WTC11 (cell line): Measurements from ENCODE around the gene ZMYND8. TPM values are rescaled to one million over a fixed set of nuclear protein-coding genes. Genes with fewer than 3 reads are reported as not detected.

ENCODE experiments used
- ATAC-seq: fragments of 200-7000 bp; cut with Tn5 transposase; 2 replicates; pipeline ENCODE4 v1.10.0; 2021; ENCODE audit warnings: mild to moderate bottlenecking, moderate library complexity
- CTCF ChIA-PET: fragments of 300-600 bp; sonication (Branson Sonifier 250); formaldehyde crosslinking; loops from one replicate; lab custom pipeline; 2021; ENCODE audit warnings: antibody characterized with exemption; lab: Charles Lee
- POLR2A ChIA-PET: fragments of 350-600 bp; sonication (Branson Sonifier 250); formaldehyde crosslinking; loops from one replicate; lab custom pipeline; 2021; ENCODE audit warnings: antibody characterized with exemption; lab: Charles Lee
- DNase-seq: peaks from one replicate; pipeline ENCODE4 v3.0.0; 2021; ENCODE audit warnings: low spot score
- H3K27ac Mint-ChIP-seq: 2 replicates; pipeline ENCODE4 v1.8.0; 2021; ENCODE audit warnings: mixed read lengths
- H3K27me3 Mint-ChIP-seq: 2 replicates; pipeline ENCODE4 v1.8.0; 2021; ENCODE audit warnings: low read depth, mild to moderate bottlenecking, moderate library complexity, mixed read lengths
- H3K36me3 Mint-ChIP-seq: 2 replicates; pipeline ENCODE4 v1.8.0; 2021; ENCODE audit warnings: mixed read lengths
- H3K4me1 Mint-ChIP-seq: 2 replicates; pipeline ENCODE4 v1.8.0; 2022; ENCODE audit warnings: mixed read lengths
- H3K4me3 Mint-ChIP-seq: 2 replicates; pipeline ENCODE4 v1.8.0; 2021; ENCODE audit warnings: mild to moderate bottlenecking, moderate library complexity, mixed read lengths
- H3K9me3 Mint-ChIP-seq: 2 replicates; pipeline ENCODE4 v1.8.0; 2021; ENCODE audit warnings: mixed read lengths
- AR ChIP-seq: fragments of 250-450 bp; sonication (Bioruptor Pico); IDR thresholded peaks from 2 replicates; pipeline ENCODE4 v1.9.0; 2021; ENCODE audit warnings: mild to moderate bottlenecking
- CBFB ChIP-seq: sonication (generic); formaldehyde crosslinking; IDR thresholded peaks from 2 replicates; pipeline ENCODE4 v1.8.1; 2022; ENCODE audit warnings: mild to moderate bottlenecking, low read depth, missing genetic modification reagents
- CREM ChIP-seq: sonication (generic); formaldehyde crosslinking; IDR thresholded peaks from 2 replicates; pipeline ENCODE4 v1.8.1; 2022; ENCODE audit warnings: mild to moderate bottlenecking, missing genetic modification reagents, moderate library complexity
- CTCF ChIP-seq: fragments of 200-600 bp; IDR thresholded peaks from 2 replicates; pipeline ENCODE4 v1.8.0; 2022; ENCODE audit warnings: antibody characterized with exemption
- ESRRA ChIP-seq: sonication (generic); formaldehyde crosslinking; IDR thresholded peaks from 2 replicates; pipeline ENCODE4 v1.8.1; 2022; ENCODE audit warnings: mild to moderate bottlenecking, missing genetic modification reagents, borderline replicate concordance
- FOXP1 ChIP-seq: sonication (generic); formaldehyde crosslinking; IDR thresholded peaks from 2 replicates; pipeline ENCODE4 v1.8.0; 2022; ENCODE audit warnings: missing genetic modification reagents, mild to moderate bottlenecking, moderate library complexity, borderline replicate concordance
- HMGA2 ChIP-seq: fragments of 250-450 bp; sonication (Bioruptor Pico); IDR thresholded peaks from 2 replicates; pipeline ENCODE4 v1.4.0; 2021; ENCODE audit warnings: mild to moderate bottlenecking, moderate library complexity
- JUN ChIP-seq: sonication (generic); formaldehyde crosslinking; IDR thresholded peaks from 2 replicates; pipeline ENCODE4 v1.8.0; 2023; ENCODE audit warnings: mild to moderate bottlenecking, missing genetic modification reagents
- SMAD3 ChIP-seq: sonication (generic); formaldehyde crosslinking; IDR thresholded peaks from 2 replicates; pipeline ENCODE4 v1.8.0; 2022; ENCODE audit warnings: missing genetic modification reagents, mild to moderate bottlenecking, borderline replicate concordance
- USF1 ChIP-seq: sonication (generic); formaldehyde crosslinking; IDR thresholded peaks from 2 replicates; pipeline ENCODE4 v1.8.0; 2022; ENCODE audit warnings: mild to moderate bottlenecking, missing genetic modification reagents
- USF2 ChIP-seq: sonication (generic); formaldehyde crosslinking; IDR thresholded peaks from 2 replicates; pipeline ENCODE4 v1.8.1; 2023; ENCODE audit warnings: mild to moderate bottlenecking, missing genetic modification reagents, moderate library complexity
- ZBTB21 ChIP-seq: sonication (generic); formaldehyde crosslinking; IDR thresholded peaks from 2 replicates; pipeline ENCODE4 v1.8.1; 2023; ENCODE audit warnings: mild to moderate bottlenecking, missing genetic modification reagents, borderline replicate concordance
- ZNF425 ChIP-seq: fragments of 250-450 bp; sonication (Bioruptor Pico); conservative IDR thresholded peaks from 2 replicates; pipeline ENCODE4 v1.9.0; 2021; ENCODE audit warnings: mild to moderate bottlenecking
- ZNF512 ChIP-seq: sonication (generic); formaldehyde crosslinking; IDR thresholded peaks from 2 replicates; pipeline ENCODE4 v1.8.1; 2022; ENCODE audit warnings: missing genetic modification reagents, borderline replicate concordance
- ZNF671 ChIP-seq: fragments of 250-450 bp; sonication (Bioruptor Pico); IDR thresholded peaks from 2 replicates; pipeline ENCODE4 v1.8.0; 2021; ENCODE audit warnings: mild to moderate bottlenecking
- total RNA-seq: library from RNA; stranded (reverse); gene quantifications from 3 replicates; pipeline ENCODE4 v1.2.3, GENCODE V29; 2021

ZMYND8 gene
- total RNA-seq, 1 experiment from 2014 or later, result 114 TPM

GRCh38 chr20:47392015-47392720 lies 35.7 kb upstream of the ZMYND8 start:
- DNase-seq, result no peak
- no peaks in the 10 kb centered on the region for H3K36me3 Mint-ChIP-seq
- ChIA-PET POLR2A (interaction anchor here (0.5 to 1.1 kb wide), 2 partner anchors 9 to 110 kb away, joined by 4 to 5 read pairs; partner anchors contain the start of gene NCOA3), CTCF (interaction anchor here (1.1 to 2.1 kb wide), 3 partner anchors 8 to 228 kb away, joined by 3 to 13 read pairs (median 6); no protein-coding TSS in a partner anchor)
- 0 out of 2 replicates have a peak, but pooled peaks cover 3% of the 10 kb centered on the region for H3K4me1 Mint-ChIP-seq
- no peak overlapping the region for H3K4me3 Mint-ChIP-seq
- peaks cover 26% of the 10 kb centered on the region for H3K9me3 Mint-ChIP-seq
- no peak overlapping the region for H3K27ac Mint-ChIP-seq
- TF ChIP-seq ZNF425 (CRISPR knock-in tag) (no peak), CTCF (no peak), FOXP1 (CRISPR knock-in tag) (no peak), AR (CRISPR knock-in tag) (no peak), CREM (CRISPR knock-in tag) (no peak), CBFB (no peak), ZNF671 (CRISPR knock-in tag) (no peak), ZBTB21 (CRISPR knock-in tag) (no peak), ESRRA (CRISPR knock-in tag) (no peak), HMGA2 (CRISPR knock-in tag) (no peak), ZNF512 (CRISPR knock-in tag) (no peak), USF2 (CRISPR knock-in tag) (peak; percentile 79), JUN (CRISPR knock-in tag) (no peak), USF1 (peak; percentile 62), SMAD3 (CRISPR knock-in tag) (no peak)
- H3K27me3 Mint-ChIP-seq, result no peaks in the 10 kb centered on the region
- ATAC-seq, result peak; percentile 79
